Activated T-cell treated with anti-CD3 and anti-CD28 coated beads for 24 hours (primary cell): ENCODE data around the gene LGALS4.
A peak's percentile ranks its signal among the peaks of the same experiment; 100 is the strongest.
"Not testable (repeated sequence)": the region's sequence is repeated elsewhere in the genome, so short reads cannot be mapped to it uniquely, and the experiment has no call there.

Experiments used
- DNase-seq: peaks from one replicate; pipeline ENCODE4 v3.0.0-alpha.2; 2020; ENCODE audit warnings: low read depth

The LGALS4 gene

DNA sequence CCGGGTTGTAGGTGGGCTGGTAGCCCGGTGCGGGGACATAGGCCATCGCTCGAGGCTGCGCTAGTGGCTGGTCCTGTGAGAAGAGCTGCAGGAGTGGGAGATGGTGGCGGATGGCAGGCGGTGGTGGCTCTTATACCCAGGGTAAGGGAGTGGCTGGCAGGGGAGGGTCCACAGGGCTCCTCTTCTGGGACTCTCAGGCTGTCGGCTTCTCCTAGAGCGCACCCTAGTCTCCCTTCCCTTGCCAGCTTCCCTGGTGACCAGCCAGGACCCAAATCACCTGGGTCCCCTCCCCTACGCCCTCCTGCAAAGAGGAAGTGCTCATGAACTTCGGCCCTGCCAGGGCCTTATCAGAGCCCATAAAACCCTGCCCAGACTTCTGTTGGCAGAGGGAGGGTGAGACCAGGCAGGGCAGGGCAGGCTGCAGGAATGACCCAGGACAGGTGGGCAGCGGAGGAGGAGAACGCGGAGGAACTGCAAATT lies at the start of gene LGALS4:
LGALS4 (minus strand) TSS at position 105 of the 480 bp plus-strand sequence; CDS start at position 46, 59 bp downstream.
- DNase-seq: no peak

DNA sequence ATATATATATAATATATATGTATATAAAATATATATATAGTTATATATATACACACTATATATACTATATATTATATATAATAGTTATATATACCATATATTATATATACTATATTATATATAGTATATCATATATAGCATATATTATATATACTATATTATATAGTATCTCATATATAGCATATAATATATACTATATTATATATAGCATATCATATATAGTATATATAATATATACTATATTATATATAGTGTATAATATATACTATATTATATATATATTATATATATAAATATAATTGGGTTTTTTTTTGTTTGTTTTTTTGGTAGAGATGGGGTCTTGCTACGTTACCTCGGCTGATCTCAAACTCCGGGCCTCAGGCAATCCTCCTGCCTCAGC lies 48.6 kb upstream of the LGALS4 start:
- DNase-seq: no peak

DNA sequence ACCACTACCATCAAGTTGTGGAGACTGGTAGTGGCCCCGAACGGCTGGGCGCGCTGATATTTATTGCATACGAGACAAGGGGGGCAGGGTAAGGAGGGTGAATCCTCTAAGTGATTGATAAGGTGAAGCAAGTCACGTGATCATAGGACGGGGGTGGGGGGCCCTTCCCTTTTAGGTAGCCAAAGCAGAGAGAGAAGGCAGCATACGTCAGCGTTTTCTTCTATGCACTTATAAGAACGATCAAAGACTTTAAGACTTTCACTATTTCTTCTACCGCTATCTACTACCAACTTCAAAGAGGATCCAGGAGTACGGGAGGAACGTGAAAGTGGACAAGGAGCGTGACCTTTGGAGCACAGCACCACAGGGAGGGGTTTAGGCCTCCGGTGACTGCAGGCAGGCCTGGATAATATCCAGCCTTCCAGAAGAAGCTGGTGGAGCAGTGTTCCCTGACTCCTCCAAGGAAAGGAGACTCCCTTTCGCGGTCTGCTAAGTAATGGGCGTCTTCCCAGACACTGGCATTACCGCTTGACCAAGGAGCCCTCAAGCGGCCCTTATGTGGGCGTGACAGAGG lies 47.0 kb upstream of the LGALS4 start:
- DNase-seq: not testable (repeated sequence)

DNA sequence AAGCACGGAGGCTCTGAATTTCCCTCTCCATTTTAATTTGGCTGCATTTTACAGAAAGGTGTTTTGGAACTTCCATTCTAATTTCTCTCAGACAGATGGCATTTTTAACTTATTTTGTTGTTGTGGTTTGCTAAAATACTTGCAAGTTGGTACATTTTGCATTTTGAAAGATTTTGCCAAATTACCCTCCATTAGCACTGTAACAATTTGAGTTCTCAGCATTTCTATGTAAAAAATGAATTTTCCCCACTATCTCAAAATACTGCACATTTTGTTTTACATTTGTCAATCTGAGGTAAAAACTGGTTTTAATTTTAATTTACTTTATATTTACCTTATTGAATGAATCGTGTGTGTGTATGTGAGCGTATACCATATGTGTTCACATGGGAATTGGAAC lies 44.1 kb upstream of the LGALS4 start:
- DNase-seq: no peak

GRCh38 chr19:38855751-38856150 lies 43.0 kb upstream of the LGALS4 start:
- not testable (repeated sequence) for DNase-seq

DNA sequence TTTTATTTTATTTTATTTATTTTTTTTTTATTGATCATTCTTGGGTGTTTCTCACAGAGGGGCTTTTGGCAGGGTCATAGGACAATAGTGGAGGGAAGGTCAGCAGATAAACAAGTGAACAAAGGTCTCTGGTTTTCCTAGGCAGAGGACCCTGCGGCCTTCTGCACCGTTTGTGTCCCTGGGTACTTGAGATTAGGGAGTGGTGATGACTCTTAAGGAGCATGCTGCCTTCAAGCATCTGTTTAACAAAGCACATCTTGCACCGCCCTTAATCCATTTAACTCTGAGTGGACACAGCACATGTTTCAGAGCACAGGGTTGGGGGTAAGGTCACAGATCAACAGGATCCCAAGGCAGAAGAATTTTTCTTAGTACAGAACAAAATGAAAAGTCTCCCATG lies 42.2 kb upstream of the LGALS4 start:
- not testable (repeated sequence) for DNase-seq

- DNase-seq: no peak
Measured at GRCh38 chr19:38853214-38853613, 40.5 kb upstream of the LGALS4 start.

GRCh38 chr19:38852231-38853044 lies 39.7 kb upstream of the LGALS4 start:
- DNase-seq: peak; percentile 49

GRCh38 chr19:38851622-38852230 lies 39.0 kb upstream of the LGALS4 start:
- DNase-seq: peak; percentile 87

GRCh38 chr19:38850976-38851621 lies 38.4 kb upstream of the LGALS4 start:
- no peak for DNase-seq

DNA sequence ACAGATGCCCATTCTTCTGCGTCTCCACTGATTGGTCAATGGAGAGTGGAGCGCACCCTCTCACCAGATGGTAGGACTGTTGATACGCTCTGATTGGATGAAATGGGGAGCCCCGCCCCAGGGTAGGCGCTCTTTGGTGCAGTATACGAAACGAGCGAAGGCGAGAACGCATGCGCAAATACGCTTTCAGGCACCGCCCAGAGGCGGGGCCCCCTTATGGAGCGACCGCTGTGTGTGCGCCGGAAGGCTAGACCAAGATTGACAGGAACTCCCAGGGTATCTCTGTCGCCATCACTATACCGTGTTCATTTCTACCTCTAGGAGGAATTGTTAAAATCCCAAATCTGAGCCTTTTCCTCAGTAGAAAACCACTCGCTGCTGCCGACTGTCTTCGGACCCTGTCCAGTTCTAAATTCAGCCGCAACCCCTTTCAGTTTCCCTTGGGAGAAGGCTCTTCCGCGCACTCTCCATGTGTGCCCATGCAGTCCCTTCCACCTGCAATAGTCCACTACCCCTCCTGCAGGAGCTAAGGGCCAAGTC lies 37.8 kb upstream of the LGALS4 start:
- peak; percentile 97 for DNase-seq

DNA sequence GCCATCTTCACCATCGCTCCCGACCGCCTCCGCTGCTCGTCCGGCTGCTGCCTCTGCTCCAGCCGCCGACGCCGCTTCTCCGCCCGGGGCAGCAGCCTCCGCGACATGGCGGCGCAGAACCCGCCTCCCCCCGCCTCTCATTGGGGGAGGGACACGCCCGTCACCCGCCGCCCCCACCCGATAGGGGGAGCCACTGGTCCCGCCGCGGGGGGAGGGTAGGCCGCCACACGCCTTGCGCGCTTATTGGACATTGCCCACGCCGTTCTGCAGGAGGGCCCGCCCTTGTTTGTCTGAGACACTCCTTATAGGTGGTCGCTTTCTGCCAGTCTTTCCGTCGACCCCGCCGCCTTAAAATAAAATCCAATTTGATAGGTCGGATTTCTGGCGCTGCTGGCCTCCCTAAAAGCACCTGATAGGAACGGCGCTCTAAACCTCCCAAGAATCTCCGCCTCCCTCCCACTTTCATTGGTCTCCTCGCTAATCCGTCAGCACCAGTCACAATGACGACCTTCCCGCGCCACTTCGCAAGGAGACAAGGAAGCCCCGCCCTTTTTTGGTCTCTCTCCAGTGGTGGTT lies 37.2 kb upstream of the LGALS4 start, which contains the start of gene HNRNPL:
HNRNPL (minus strand) TSS at position 127 of the 576 bp plus-strand sequence; CDS start at position 107, 20 bp downstream.
- DNase-seq: peak; percentile 99

DNA sequence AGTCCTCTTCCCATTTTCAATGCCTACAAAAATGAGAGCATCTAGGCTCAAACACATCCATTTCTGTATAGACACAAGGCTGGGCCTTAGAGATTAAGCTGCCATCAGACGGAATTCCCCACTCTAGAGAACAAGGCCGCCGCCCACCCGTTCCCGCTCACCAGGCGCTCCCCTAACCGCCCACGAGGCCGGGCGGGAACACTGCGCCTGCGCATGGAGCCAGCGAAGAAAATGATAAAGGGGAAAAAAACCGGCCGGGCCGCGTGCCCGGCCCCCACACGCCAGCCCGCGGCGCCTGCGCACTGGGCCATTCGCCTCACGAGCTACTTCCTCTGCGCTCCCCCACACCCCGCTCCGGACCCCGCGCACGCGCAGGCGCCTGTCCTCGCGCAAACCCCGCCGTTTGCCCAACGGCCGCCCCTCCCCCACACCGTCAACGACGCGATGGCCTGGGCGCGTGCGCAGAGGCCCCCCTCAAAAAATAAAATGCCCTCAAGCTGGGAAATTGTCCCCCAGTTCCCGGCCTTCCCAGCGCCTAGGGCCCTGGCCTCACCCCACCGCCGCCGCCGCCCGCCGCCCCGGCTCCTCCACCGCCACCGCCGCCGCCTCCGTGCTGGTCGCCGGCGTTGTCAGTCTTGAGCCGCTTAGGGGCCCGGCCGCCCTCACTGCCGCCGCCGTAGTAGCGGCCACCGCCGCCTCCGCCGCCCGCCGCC lies 36.6 kb upstream of the LGALS4 start:
- peak; percentile 99 for DNase-seq

DNA sequence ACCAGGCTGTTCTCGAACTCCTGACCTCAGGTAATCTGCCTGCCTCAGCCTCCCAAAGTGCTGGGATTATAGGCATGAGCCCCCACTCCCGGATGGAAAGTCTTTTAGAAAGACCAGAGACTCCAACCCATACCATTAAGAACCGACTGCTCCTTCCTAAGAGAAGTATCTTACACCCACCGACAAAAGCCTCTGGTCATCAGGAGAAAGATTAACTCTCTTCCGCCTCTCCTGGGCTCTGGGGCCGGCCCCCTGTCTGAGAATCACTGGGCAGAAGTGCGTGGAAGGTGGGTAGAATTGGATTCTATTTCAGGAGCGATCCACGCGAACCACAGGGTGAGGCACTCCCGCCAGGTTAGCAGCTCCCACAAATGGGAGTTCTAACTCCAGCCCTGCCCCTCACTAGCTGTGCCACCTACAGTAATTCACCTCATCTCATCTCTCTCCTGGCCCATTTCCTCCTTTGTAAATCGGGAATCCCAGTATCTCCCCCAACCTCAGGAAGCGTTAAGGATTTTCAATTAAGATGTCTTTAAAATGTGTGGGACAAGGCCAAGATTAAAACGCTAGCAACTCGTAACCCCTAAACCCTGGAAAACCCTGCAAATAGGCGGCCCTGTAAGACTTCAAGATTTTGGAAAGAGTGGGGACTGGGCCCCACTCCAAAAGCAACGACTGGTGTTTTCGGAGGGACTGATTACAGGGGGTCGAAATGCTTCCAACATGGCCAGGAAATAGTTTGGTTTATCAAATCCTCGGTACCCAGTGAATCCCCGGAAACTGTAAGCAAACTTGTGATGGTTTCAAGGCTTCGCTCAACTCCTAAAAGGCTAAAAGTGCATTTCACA lies 35.8 kb upstream of the LGALS4 start:
- DNase-seq: no peak

- DNase-seq: no peak
Measured at GRCh38 chr19:38846097-38846496, 33.4 kb upstream of the LGALS4 start.

DNA sequence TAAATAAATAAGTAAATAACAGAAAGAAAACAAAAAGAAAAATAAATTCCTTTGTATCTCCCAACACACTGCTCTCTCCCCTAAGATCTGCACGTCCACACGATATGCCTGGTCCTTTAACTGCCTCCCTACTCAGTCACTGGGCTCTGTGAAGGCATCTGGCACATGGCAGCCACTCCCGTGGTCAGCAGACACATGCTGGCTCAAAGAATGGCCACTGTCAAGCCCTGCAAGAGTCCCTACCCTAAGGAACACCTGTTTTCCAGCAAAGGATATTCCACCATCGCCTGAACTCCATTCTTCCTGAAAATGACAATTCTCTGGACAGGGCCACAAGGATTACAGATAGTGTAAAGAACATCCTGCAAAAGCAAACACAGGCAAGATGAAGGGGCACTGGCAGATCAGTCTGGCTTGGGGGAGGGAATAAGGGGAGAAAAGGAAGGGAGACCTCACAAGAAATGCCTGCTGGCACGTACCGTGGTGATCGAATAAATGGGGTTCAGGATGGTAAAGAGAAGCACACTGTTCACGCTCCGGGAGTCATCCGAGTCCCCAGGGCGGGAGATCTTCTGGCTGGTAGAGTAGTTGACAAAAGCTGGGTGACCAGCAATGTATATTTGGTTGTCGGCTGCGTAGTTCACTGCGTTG lies 32.8 kb upstream of the LGALS4 start:
- DNase-seq: no peak

DNA sequence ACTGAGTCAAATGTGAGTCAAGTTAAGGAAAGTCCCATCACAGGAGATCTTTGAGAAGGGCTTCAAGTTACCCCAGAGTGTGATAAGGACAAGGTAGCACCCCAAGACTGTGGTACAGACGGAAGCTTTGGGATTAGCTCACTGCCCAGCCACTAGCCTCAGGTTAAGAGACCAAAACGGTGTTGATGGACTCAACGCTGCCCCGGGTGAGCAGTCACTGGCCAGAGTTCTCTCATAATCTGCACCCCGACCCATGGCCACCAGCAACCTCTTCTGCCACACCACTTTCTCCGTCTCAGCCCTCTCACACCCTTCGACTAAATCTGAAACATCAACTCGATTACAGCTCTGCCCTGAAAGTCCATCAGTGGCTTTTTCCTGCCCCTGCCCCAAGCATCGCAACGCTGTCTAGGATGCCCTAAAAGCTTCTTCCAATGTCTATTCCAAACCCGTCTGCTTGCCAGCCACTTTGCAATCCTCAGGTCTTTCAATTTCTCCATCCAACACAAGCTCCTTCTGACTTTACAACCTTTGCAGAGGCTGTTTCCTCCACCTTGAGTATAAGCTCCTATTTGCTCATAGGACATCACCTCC lies 31.4 kb upstream of the LGALS4 start:
- DNase-seq: no peak

- no peak for DNase-seq
Measured at GRCh38 chr19:38843175-38843758, 30.5 kb upstream of the LGALS4 start.
